RWPE2 (cell line): ENCODE measurements around the gene ACADL.

Source experiments
- ATAC-seq: fragments of 200-7000 bp; cut with Tn5 transposase; 3 replicates; pipeline ENCODE4 v1.9.1; 2021; ENCODE audit warnings: low read depth
- DNase-seq: peaks from one replicate; pipeline ENCODE4 v3.0.0-alpha.2; 2020; ENCODE audit warnings: low spot score
- H3K27ac ChIP-seq: fragments of 450-650 bp; 2 replicates; pipeline ENCODE4 v1.5.1; 2017; ENCODE audit warnings: mild to moderate bottlenecking; ENCODE audit not compliant: poor library complexity, severe bottlenecking
- H3K27me3 ChIP-seq: fragments of 250-450 bp; sonication (Bioruptor Pico); 2 replicates; pipeline ENCODE4 v1.5.1; 2021; ENCODE audit warnings: mild to moderate bottlenecking, moderate library complexity; ENCODE audit not compliant: insufficient read depth, poor library complexity, severe bottlenecking
- H3K36me3 ChIP-seq: fragments of 250-450 bp; sonication (Bioruptor Pico); 2 replicates; pipeline ENCODE4 v1.5.1; 2020; ENCODE audit warnings: low read depth, mild to moderate bottlenecking, moderate library complexity
- H3K4me1 ChIP-seq: fragments of 250-450 bp; sonication (Bioruptor Pico); 2 replicates; pipeline ENCODE4 v1.5.1; 2021; ENCODE audit warnings: mild to moderate bottlenecking, moderate library complexity; ENCODE audit not compliant: insufficient read depth, poor library complexity, severe bottlenecking
- H3K4me3 ChIP-seq: fragments of 250-450 bp; sonication (Bioruptor Pico); 2 replicates; pipeline ENCODE4 v1.5.1; 2021; ENCODE audit warnings: mild to moderate bottlenecking, moderate library complexity; ENCODE audit not compliant: severe bottlenecking
- H3K9me3 ChIP-seq: fragments of 250-450 bp; sonication (Bioruptor Pico); 2 replicates; pipeline ENCODE4 v1.5.1; 2021; ENCODE audit warnings: mild to moderate bottlenecking, moderate library complexity; ENCODE audit not compliant: severe bottlenecking
- CTCF ChIP-seq: fragments of 450-650 bp; IDR thresholded peaks from one replicate; pipeline ENCODE4 v1.5.1; 2017; ENCODE audit warnings: mild to moderate bottlenecking, moderate library complexity; ENCODE audit not compliant: poor library complexity, severe bottlenecking

Gene ACADL

GRCh38 chr2:210264282-210264681, 39.0 kb upstream of the ACADL start:
- Histone ChIP-seq H3K4me1 (no peaks in the 10 kb centered on the region), H3K27me3 (peaks cover under 1% of the 10 kb centered on the region), H3K36me3 (no peaks in the 10 kb centered on the region), H3K4me3 (no peak overlapping the region), H3K27ac (no peak overlapping the region), H3K9me3 (no peaks in the 10 kb centered on the region)
- no peak for TF ChIP-seq CTCF
- DNase-seq = no peak
- no peak for ATAC-seq

GRCh38 chr2:210263841-210264240, 38.6 kb upstream of the ACADL start:
- no peaks in the 10 kb centered on the region for H3K9me3 ChIP-seq
- H3K27ac ChIP-seq = no peak overlapping the region
- no peak for ATAC-seq
- no peaks in the 10 kb centered on the region for H3K4me1 ChIP-seq
- no peak for DNase-seq
- TF ChIP-seq CTCF = no peak
- H3K36me3 ChIP-seq = no peaks in the 10 kb centered on the region
- no peak overlapping the region for H3K4me3 ChIP-seq
- no peaks in the 10 kb centered on the region for H3K27me3 ChIP-seq

GRCh38 chr2:210262036-210262435, 36.8 kb upstream of the ACADL start:
- H3K4me3 ChIP-seq = no peak overlapping the region
- no peak for TF ChIP-seq CTCF
- ATAC-seq = no peak
- no peak overlapping the region for H3K27ac ChIP-seq
- no peaks in the 10 kb centered on the region for H3K9me3 ChIP-seq
- H3K27me3 ChIP-seq = no peaks in the 10 kb centered on the region
- H3K4me1 ChIP-seq = no peaks in the 10 kb centered on the region
- DNase-seq = no peak
- H3K36me3 ChIP-seq = no peaks in the 10 kb centered on the region

GRCh38 chr2:210259687-210260086, 34.4 kb upstream of the ACADL start:
- ATAC-seq = no peak

More at GRCh38 chr2:210259687-210260086, 34.4 kb upstream of the ACADL start:
- TF ChIP-seq CTCF = no peak
- no peak overlapping the region for H3K4me3 ChIP-seq
- H3K9me3 ChIP-seq = no peaks in the 10 kb centered on the region
- H3K27ac ChIP-seq = no peak overlapping the region
- no peaks in the 10 kb centered on the region for H3K27me3 ChIP-seq
- H3K36me3 ChIP-seq = no peaks in the 10 kb centered on the region
- H3K4me1 ChIP-seq = no peaks in the 10 kb centered on the region
- no peak for DNase-seq
